BJ (cell line): ENCODE data around the gene MAML2. TPM values are rescaled to one million over a fixed set of nuclear protein-coding genes. Genes with fewer than 3 reads are reported as not detected.
"Not testable (repeated sequence)": the region's sequence is repeated elsewhere in the genome, so short reads cannot be mapped to it uniquely, and the experiment has no call there.

ENCODE experiments used
- CTCF ChIA-PET: fragments of 350-600 bp; formaldehyde crosslinking; extraction: SDS; loops from one replicate; lab custom pipeline; 2021; ENCODE audit warnings: antibody characterized with exemption, inconsistent platforms; lab: Yijun Ruan, JAX
- POLR2A ChIA-PET: fragments of 300-600 bp; sonication (Branson Sonifier 250); formaldehyde crosslinking; extraction: SDS; loops from one replicate; lab custom pipeline; 2021; ENCODE audit warnings: antibody characterized with exemption; lab: Charles Lee
- DNase-seq: peaks from one replicate; pipeline ENCODE4 v3.0.0-alpha.2; 2011; ENCODE audit warnings: low read depth
- H3K27me3 ChIP-seq: 2 replicates; pipeline ENCODE4 v1.6.0; 2011; ENCODE audit warnings: low read length; ENCODE audit not compliant: control insufficient read depth, insufficient read depth
- H3K36me3 ChIP-seq: 2 replicates; pipeline ENCODE4 v1.5.1; 2011; ENCODE audit warnings: low read length; ENCODE audit not compliant: control insufficient read depth, insufficient read depth
- H3K4me3 ChIP-seq: 2 replicates; pipeline ENCODE4 v1.5.1; 2011; ENCODE audit warnings: low read depth, mild to moderate bottlenecking, control low read depth, low read length
- polyA plus RNA-seq: library from polyadenylated mRNA; depleted of rRNA; stranded (reverse); fragments of >200 nt; gene quantifications from 2 replicates; pipeline ENCODE4 v1.2.3, GENCODE V29; 2011
- TF ChIP-seq, protein P1 (sequence below): IDR thresholded peaks from 2 replicates; pipeline ENCODE4 v1.5.1; 2011; ENCODE audit warnings: low read depth, mild to moderate bottlenecking, control low read depth, inconsistent platforms, low read length, moderate library complexity; ENCODE audit not compliant: insufficient read depth

The MAML2 gene
- polyA plus RNA-seq, 1 experiment, result 22.0 TPM

DNA sequence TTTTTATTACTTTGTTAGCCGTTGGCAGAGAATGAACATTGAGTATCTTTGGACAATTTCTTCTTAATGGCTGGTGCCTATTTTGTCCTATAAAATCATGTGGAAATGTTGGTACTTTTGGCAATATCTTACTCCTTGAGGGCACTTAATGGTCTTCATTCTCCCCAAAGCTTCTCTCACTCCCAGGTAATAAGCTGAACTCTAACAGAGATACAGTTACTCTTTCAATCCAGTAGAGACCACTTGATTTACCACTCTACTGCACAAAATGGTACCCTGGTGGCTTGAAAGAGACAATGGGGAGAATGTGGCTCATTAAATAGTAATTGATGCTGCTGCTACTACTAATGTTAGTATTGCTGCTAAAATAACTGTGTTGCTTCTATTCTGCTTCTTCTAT, 53.0 kb downstream of the MAML2 start:
- no peak for DNase-seq
- no peaks in the 10 kb centered on the region for H3K27me3 ChIP-seq
- no peaks in the 10 kb centered on the region for H3K36me3 ChIP-seq
- ChIA-PET CTCF (interaction anchor here (0.6 kb wide), 1 partner anchor 1141 kb away, joined by 3 read pairs; no protein-coding TSS in a partner anchor), POLR2A (no interaction called here)
- TF ChIP-seq, protein P1, sequence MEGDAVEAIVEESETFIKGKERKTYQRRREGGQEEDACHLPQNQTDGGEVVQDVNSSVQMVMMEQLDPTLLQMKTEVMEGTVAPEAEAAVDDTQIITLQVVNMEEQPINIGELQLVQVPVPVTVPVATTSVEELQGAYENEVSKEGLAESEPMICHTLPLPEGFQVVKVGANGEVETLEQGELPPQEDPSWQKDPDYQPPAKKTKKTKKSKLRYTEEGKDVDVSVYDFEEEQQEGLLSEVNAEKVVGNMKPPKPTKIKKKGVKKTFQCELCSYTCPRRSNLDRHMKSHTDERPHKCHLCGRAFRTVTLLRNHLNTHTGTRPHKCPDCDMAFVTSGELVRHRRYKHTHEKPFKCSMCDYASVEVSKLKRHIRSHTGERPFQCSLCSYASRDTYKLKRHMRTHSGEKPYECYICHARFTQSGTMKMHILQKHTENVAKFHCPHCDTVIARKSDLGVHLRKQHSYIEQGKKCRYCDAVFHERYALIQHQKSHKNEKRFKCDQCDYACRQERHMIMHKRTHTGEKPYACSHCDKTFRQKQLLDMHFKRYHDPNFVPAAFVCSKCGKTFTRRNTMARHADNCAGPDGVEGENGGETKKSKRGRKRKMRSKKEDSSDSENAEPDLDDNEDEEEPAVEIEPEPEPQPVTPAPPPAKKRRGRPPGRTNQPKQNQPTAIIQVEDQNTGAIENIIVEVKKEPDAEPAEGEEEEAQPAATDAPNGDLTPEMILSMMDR, result no peak
- no peak overlapping the region for H3K4me3 ChIP-seq

DNA sequence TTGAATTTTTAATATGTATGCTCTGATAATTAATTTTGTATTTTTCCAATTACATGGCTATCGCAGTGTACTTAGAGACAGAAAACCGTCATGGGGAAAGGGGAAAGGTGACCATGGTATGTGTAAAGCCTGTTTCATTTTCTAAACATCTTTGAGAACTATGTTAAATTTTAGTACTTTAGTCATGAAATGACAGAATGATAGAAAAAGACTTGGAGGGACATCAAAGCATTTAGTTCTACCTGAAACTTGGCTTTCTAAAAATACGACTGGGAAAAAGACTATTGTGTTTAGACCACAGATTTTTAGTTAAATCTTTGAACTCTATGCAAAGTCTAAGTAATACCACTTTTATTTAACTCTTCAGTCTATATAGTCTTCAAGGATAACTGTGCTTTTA, 54.1 kb downstream of the MAML2 start:
- no peak for DNase-seq
- Histone ChIP-seq H3K27me3 (no peaks in the 10 kb centered on the region), H3K4me3 (no peak overlapping the region), H3K36me3 (no peaks in the 10 kb centered on the region)
- ChIA-PET CTCF (no interaction called here), POLR2A (no interaction called here)
- TF ChIP-seq, protein P1, result no peak

DNA sequence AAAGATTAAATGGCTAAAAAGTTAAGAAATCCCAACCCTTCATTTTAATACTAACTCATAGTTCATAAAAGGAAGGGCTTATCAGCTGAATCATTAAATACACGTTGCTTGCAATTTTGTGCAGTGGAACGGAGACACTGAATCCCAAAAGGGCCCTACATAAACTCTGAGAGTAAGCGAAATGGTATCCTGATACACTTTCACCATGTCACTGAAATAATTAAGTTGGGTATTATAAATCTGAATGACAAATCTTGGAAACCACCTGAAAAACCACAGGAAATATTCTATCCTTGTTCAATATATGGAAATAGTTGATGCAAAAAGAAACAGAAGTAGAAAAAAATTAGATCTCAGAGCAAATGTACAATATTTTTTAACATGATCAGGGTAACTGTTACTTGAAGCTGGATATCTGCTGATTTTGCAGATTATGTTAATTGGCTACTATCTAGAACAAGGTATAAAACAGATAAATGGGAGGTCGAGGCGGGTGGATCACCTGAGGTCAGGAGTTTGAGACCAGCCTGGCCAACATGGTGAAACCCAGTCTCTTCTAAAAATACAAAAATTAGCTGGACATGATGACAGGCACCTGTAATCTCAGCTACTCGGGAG, 55.1 kb downstream of the MAML2 start:
- ChIA-PET POLR2A (no interaction called here), CTCF (no interaction called here)
- H3K36me3 ChIP-seq, result no peaks in the 10 kb centered on the region
- H3K27me3 ChIP-seq, result no peaks in the 10 kb centered on the region
- no peak for DNase-seq
- H3K4me3 ChIP-seq, result no peak overlapping the region
- TF ChIP-seq, protein P1, result no peak

DNA sequence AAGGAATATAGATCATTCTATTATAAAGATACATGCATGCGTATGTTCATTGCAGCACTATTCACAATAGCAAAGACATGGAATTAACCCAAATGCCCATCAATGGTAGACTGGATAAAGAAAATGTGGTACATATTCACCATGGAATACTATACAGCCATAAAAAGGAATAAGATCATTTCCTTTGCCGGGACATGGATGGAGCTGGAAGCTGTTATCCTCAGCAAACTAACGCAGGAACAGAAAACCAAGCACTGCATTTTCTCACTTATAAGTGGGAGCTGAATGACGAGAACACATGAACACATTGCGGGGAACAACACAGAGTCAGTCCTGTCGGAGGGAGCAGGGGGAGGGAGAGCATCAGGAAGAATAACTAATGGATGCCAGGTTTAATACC, 57.0 kb downstream of the MAML2 start:
- H3K27me3 ChIP-seq, DNase-seq, H3K4me3 ChIP-seq, H3K36me3 ChIP-seq, POLR2A ChIA-PET: not testable (repeated sequence)
- CTCF ChIA-PET, result interaction anchor here (1.3 kb wide), 1 partner anchor 99 kb away, joined by 4 read pairs; no protein-coding TSS in a partner anchor

DNA sequence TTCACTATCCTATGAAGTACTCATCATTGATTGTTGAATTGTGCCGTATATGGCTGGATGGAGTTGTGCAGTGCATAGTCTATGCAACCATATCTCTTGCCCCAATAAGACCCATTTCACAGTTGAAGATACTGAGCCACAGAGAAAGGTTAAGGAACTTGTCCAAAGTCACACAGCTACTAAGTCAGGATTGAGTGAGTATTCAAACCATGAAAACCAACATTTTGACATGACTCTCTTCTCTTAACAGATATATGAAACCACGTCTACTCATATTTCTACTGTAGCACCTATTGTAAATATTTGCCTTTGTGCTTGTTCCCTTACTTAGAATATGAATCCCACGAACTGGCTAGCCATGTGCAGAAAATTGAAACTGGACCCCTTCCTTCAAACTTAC, 58.1 kb downstream of the MAML2 start:
- no peak overlapping the region for H3K4me3 ChIP-seq
- H3K27me3 ChIP-seq, result no peaks in the 10 kb centered on the region
- CTCF ChIA-PET, result interaction anchor here (1.6 kb wide), 1 partner anchor 58 kb away, joined by 3 read pairs; the partner anchor contains the start of gene MAML2
- DNase-seq, result no peak
- POLR2A ChIA-PET, result interaction anchor here (0.6 kb wide), 1 partner anchor 1517 kb away, joined by 3 read pairs; the partner anchor contains the start of gene AMOTL1
- TF ChIP-seq, protein P1, result no peak
- H3K36me3 ChIP-seq, result no peaks in the 10 kb centered on the region
